GM18507 (cell line): ENCODE data around the gene CYP4F12.
"Not testable (repeated sequence)": the region's sequence is repeated elsewhere in the genome, so short reads cannot be mapped to it uniquely, and the experiment has no call there.

ENCODE experiments used
- DNase-seq: peaks from one replicate; pipeline ENCODE4 v3.0.0; 2011; ENCODE audit warnings: low read depth; ENCODE audit not compliant: insufficient read length; ENCODE audit errors: extremely low spot score
- FAIRE-seq: peaks from 2 replicates; lab custom pipeline; 2011; peaks lifted over from hg19 to GRCh38; lab: Jason Lieb, UNC

The CYP4F12 gene

DNA sequence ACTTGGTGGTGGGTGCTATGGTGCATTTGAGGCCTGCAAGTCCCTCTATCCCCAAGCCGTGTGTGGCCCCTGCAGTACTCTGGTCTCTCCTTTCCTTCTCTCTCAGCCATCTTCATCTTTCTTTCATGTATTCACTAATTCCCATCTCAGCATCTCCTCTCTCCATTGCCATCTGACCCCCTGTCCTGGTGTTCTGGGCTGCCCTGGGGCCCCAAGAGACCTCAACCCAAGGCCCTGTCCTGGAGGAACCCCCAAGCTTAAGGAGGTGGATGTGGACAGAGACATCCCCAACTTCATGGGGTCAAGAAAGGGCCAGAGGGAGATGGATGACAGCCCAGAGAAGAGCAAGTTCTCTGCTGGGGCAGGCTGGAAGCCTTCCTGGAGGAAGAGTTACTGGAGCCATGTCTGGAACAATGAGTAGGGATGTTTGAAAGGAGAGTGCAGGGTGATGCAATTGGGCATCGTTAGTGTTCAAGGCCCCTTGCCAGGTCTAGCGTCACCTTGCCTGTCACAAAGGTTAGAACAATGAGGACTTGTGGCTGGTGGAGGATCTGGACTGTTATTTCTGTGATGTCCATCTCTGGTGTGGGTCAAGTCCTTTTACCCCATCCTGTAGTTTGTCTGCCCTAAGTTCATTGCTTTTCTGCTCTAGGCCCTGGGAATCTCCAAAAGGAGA, 28.7 kb upstream of the CYP4F12 start:
- DNase-seq = no peak
- no peak for FAIRE-seq

- DNase-seq (no peak), FAIRE-seq (no peak)
These were observed 28.1 kb upstream of the CYP4F12 start for GRCh38 chr19:15644816-15645215.

GRCh38 chr19:15649526-15649925, 23.4 kb upstream of the CYP4F12 start:
- FAIRE-seq (no peak), DNase-seq (no peak)

- DNase-seq, FAIRE-seq: not testable (repeated sequence)
These were observed 22.8 kb upstream of the CYP4F12 start for GRCh38 chr19:15650123-15650522.

GRCh38 chr19:15651791-15652190, 21.1 kb upstream of the CYP4F12 start:
- no peak for FAIRE-seq
- no peak for DNase-seq

DNA sequence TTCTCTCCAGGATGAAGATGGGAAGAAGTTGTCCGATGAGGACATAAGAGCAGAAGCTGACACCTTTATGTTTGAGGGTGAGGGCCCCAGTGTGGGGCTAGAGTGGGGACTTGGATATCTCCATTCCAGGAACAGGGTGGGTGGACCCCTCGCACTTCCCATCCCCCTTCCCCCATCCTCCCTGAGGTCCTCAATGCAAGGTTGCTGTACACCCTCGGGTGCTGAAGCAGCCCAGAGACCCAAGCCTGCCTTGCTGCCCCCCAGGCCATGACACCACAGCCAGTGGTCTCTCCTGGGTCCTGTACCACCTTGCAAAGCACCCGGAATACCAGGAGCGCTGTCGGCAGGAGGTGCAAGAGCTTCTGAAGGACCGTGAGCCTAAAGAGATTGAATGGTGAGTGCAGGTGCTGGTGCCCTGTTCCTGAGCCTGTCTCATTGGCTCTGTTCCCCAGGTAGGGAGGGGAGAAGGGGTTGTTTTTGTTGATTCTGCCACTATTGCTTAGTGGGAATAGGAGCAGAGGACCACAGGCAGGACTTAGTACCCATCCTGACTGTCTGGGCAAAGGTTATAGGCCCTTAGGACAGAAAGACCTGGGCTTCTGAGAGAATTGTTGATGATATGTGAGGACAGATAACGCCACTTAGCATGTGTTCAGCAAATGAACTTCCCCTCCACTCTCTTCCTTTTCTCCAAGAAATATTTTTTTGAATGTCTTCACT, 20.2 kb upstream of the CYP4F12 start:
- DNase-seq (no peak), FAIRE-seq (no peak)

DNA sequence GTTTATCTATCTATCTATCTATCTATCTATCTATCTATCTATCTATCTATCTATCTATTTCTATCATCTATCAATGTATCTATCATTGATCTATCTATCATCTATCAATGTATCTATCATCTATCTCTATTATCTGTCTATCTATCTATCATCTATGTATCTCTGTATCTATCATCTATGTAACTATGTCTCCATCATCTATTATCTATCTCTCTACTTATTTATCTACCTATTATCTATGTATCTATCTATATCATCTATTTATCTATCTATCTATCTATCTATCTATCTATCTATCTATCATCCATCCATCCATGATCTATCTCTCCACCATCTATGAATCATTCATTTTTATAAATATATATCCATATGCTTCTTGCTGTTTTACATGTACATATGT, 16.4 kb upstream of the CYP4F12 start:
- DNase-seq (no peak), FAIRE-seq (no peak)

DNA sequence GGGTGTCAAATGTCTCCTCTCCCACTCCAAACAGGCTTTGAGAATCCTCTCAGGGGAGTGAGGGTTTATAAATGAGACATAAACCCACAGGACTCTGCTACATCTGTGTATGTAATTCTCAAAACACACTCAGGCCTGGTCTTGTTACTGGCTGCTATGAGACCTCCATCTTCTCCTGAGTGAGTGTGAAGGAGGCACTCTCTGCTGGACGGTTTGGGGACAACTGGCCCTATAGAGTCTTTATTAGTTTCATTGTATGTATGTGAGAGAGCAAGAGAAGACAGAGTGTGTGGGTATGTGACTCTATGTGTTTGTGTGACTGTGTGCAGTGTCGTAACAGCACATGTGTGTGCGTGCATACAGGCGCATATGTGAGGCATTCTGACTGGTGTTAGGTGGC, 9.6 kb upstream of the CYP4F12 start:
- no peak for FAIRE-seq
- DNase-seq = no peak

GRCh38 chr19:15666186-15666585, 6.7 kb upstream of the CYP4F12 start:
- FAIRE-seq (no peak), DNase-seq (no peak)

DNA sequence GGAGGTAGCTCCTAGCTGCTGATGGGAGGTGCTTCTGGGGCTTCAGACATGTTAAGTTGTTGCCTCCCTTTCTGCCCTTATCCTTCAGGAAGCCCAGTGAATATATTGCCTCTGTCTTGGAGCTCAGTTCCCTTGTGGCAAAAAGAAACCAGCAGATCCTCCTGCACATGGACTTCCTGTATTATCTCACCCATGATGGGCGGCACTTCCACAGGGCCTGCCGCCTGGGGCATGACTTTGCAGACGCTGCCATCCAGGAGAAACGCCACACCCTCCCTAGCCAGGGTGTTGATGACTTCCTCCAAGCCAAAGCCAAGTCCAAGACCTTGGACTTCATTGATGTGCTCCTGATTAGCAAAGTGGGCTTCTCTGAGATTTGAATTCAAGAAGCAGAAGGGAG, 6.0 kb upstream of the CYP4F12 start:
- DNase-seq = no peak
- FAIRE-seq = no peak

DNA sequence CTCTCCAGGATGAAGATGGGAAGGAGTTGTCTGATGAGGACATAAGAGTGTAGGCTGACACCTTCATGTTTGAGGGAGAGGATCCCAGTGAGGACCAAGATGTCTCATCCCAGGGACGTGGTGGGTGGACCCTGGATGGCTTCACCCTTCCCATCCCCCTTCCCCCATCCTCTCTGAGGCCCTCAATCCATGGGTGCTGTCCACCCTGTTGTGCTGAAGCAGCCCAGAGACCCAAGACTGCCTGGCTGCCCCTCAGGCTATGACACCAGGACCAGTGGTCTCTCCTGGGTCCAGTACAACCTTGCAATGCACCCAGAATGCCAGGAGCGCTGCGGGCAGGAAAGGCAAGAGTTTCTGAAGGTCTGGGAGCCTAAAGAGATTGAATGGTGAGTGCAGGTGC, 3.4 kb upstream of the CYP4F12 start:
- DNase-seq = no peak
- no peak for FAIRE-seq

- no peak for FAIRE-seq
These were observed 3.0 kb upstream of the CYP4F12 start for GRCh38 chr19:15669891-15670290.

GRCh38 chr19:15671237-15671821, 1.6 kb upstream of the CYP4F12 start:
- DNase-seq (no peak), FAIRE-seq (no peak)

More at GRCh38 chr19:15669891-15670290, 3.0 kb upstream of the CYP4F12 start:
- DNase-seq = no peak

DNA sequence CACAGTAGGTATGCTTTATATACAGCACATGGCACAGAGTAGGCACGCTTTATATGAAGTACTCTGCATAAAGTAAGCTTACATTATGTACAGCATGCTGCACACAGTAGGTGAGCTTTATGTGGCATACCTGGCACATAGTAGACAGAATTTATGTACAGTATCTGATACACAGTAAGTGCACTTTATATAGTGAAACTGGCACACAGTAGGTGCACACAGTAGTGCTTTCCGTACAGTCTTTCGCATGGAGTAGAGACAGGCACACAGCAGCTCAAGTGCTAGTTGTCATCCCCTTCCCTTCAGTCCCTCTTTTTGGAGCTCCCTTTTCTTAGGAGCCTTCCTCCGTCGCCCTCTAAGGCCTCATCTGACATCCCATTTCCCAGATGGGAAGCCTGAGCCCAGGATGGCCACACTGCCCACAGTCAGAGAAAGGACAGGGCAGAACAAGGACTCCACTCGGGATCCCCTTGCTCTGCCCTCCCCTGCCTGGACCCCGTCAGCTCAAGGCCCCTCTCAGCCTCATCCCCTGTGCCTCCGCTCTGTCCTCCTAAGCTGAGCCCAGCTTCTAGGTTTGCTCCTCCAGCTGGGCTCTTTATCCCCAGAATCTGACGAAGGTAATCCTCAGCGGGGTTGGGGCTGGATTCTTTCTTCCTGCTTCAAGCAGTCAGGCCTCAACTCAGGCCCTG, 852 bp upstream of the CYP4F12 start:
- DNase-seq (no peak), FAIRE-seq (no peak)

DNA sequence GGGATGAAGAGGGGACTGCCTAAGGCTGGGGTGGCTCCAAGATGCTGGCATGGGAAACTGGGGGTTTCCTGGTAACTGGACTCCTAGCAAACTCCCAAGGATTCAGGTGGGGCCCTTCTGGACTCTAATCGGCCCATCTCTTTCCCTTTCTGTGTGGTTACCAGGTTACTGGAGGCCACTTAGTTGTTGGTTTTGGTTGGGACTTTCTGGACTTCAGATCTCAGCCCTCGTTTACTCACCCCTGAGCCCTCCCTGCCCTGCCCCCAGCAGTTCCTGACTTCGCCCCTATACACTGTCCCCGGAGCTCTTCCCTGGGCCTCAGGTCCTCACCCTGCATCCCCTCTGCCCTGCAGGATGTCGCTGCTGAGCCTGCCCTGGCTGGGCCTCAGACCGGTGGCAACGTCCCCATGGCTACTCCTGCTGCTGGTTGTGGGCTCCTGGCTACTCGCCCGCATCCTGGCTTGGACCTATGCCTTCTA, 328 bp downstream of the CYP4F12 start:
- DNase-seq (no peak), FAIRE-seq (no peak)

GRCh38 chr19:15675560-15675959, 2.7 kb downstream of the CYP4F12 start:
- no peak for DNase-seq
- FAIRE-seq = no peak

GRCh38 chr19:15679089-15679488, 6.2 kb downstream of the CYP4F12 start:
- FAIRE-seq = no peak
- DNase-seq = no peak

GRCh38 chr19:15679865-15680264, 7.0 kb downstream of the CYP4F12 start:
- FAIRE-seq, DNase-seq: not testable (repeated sequence)

GRCh38 chr19:15680478-15681322, 7.8 kb downstream of the CYP4F12 start:
- no peak for FAIRE-seq
- DNase-seq = no peak
